ENCODE data around the gene LRCOL1.

- no peak for TF ChIP-seq EZH2 (IDR thresholded peaks at IDR 0.05; ENCODE audit: borderline replicate concordance, low read length)
- TF ChIP-seq CTCF (IDR thresholded peaks at IDR 0.05; ENCODE audit: low read length): no peak
These were observed 16.4 kb downstream of the LRCOL1 start for GRCh38 chr12:132593938-132594358.
